Adrenal gland (tissue), 12 donors: ENCODE data around the gene TOR4A. TPM values are rescaled to one million over a fixed set of nuclear protein-coding genes. Genes with fewer than 3 reads are reported as not detected.

Experiments used
- DNase-seq, 7 donors: peaks; one replicate each; pipeline ENCODE4 v3.0.0-alpha.2; 2019 to 2020
- H3K27ac ChIP-seq, 5 donors: fragments of 200-600 bp; sonication (generic) in 4 of 5; 1 replicate in 3 of 5; 2 replicates in 2 of 5; pipeline versions ENCODE4 v1.5.1 to v1.8.0; 2016 to 2020; ENCODE audit warnings: mild to moderate bottlenecking in 1 of 5
- H3K27me3 ChIP-seq: fragments of 200-600 bp; 2 replicates; pipeline ENCODE4 v1.8.0; 2021
- H3K36me3 ChIP-seq, 2 donors: fragments of 200-600 bp; replicated peaks in 1 of 2; 1 replicate in 1 of 2; 2 replicates in 1 of 2; pipeline versions ENCODE4 v1.5.1 to v1.8.0; 2018 to 2022
- H3K4me1 ChIP-seq, 2 donors: fragments of 200-600 bp; replicated peaks in 1 of 2; 1 replicate in 1 of 2; 2 replicates in 1 of 2; pipeline versions ENCODE4 v1.5.1 to v1.8.0; 2018 to 2021
- H3K4me3 ChIP-seq, 4 donors: fragments of 200-600 bp; sonication (generic) in 3 of 4; one replicate each; pipeline ENCODE4 v1.5.1; 2016 to 2018
- H3K9me3 ChIP-seq, 3 donors: fragments of 200-600 bp; sonication (generic) in 1 of 3; replicated peaks in 1 of 3; 1 replicate in 2 of 3; 2 replicates in 1 of 3; pipeline versions ENCODE4 v1.5.1 to v1.8.0; 2016 to 2021
- CTCF ChIP-seq, 6 experiments: fragments of 450-650 bp in 4 of 6; fragments of 200-600 bp in 2 of 6; sonication (generic) in 1 of 6; IDR thresholded peaks; 1 replicate in 5 of 6; 2 replicates in 1 of 6; pipeline versions ENCODE4 v1.5.1 to v1.8.0; 2016 to 2021; ENCODE audit warnings: antibody characterized with exemption in 6 of 6, mild to moderate bottlenecking in 2 of 6, moderate library complexity in 1 of 6
- POLR2A ChIP-seq, 2 donors: fragments of 450-650 bp; IDR thresholded peaks; one replicate each; pipeline ENCODE4 v1.6.1; 2017; ENCODE audit warnings: antibody characterized with exemption in 2 of 2, mild to moderate bottlenecking in 2 of 2, moderate library complexity in 1 of 2
- WGBS, 4 donors: extraction: QIAGEN DNeasy Blood & Tissue Kit in 2 of 4; methylation state at CpG; one replicate each; pipeline versions ENCODE4 v1.1.5 to v1.1.7; 2013 to 2017; 5-methylcytosine and 5-hydroxymethylcytosine counted together
- intact Hi-C, 2 donors: fragments of 100-400 bp; cut with DNase I; formaldehyde crosslinking; loops; one replicate each; pipeline versions ENCODE4 v1.14.1 to v1.15.0; 2022 to 2023
- polyA plus RNA-seq, 3 donors: library from polyadenylated mRNA; stranded (reverse); fragments of 200-250 nt in 2 of 3; fragments of 350-450 nt in 1 of 3; fragmentation: Illumina TruSeq in 1 of 3; extraction: RNeasy Lipid Tissue Mini Kit (QIAGEN cat#74804) in 1 of 3; gene quantifications; one replicate each; pipeline ENCODE4 v1.2.3, GENCODE V29; 2013 to 2014
- total RNA-seq, 9 donors: library from RNA; depleted of rRNA in 4 of 9; stranded (reverse); fragments of >200 nt in 4 of 9; fragments of 120-200 nt in 1 of 9; fragmentation: NEBNext Ultra II Directional in 1 of 9; extraction: Animal tissue kit (Norgen Biotek cat#: 25700) in 1 of 9; gene quantifications; one replicate each; pipeline versions ENCODE4 v1.1.0 to v1.2.4, GENCODE V29; 2013 to 2023
- donor health status: healthy with polysubstance abuse.
- donor health status: Bipolar disorder and iron deficiency.
- donor health status: DM: yes; HTN: yes; CAD: no.
- donor health status: DM: no; HTN: no; CAD: no.
- donor health status: DM: no; HTN: no; CAD: no.
- donor health status: DM: yes; HTN: yes; CAD: no.

The TOR4A gene
- total and polyA plus RNA-seq, 12 donors = 0.49 to 21.5 (median 7.4) TPM

- intact Hi-C loops = no loop called here
- 0 to 2% (median 1%) methylated on average over 10 to 115 of the region's 115 CpGs for WGBS, 4 donors
- Histone ChIP-seq H3K27me3 (peaks cover 24% of the 10 kb centered on the region), H3K27ac (peak overlapping the region in 1 of 5 donors; percentile 57), H3K36me3 (no peaks in the 10 kb centered on the region), H3K9me3 (no peaks in the 10 kb centered on the region), H3K4me3 (peak overlapping the region in 1 of 4 donors; percentile 49), H3K4me1 (peaks cover 11 to 33% of the 10 kb centered on the region in 2 donors)
- peak in 2 of 7 donors; percentile 23 to 29 for DNase-seq
- TF ChIP-seq CTCF (IDR thresholded peaks at IDR 0.05) = peak in 2 of 6 experiments; percentile 18 to 20
- TF ChIP-seq POLR2A (IDR thresholded peaks at IDR 0.05) = no peak
Measured at GRCh38 chr9:137301081-137301947, 23.8 kb downstream of the TOR4A start.

GRCh38 chr9:137302118-137302448 is 24.6 kb downstream of the TOR4A start, which contains the start of gene NRARP:
NRARP (minus strand) TSS chr9:137302271; CDS start chr9:137301928, 343 bp downstream.
- Histone ChIP-seq H3K4me1 (peaks cover 7 to 37% of the 10 kb centered on the region in 2 donors), H3K4me3 (peak within 1 kb of the TSS in 1 of 4 donors; percentile 55), H3K27me3 (peaks cover 23% of the 10 kb centered on the region), H3K9me3 (no peaks in the 10 kb centered on the region), H3K36me3 (no peaks in the 10 kb centered on the region), H3K27ac (peak within 1 kb of the TSS in 1 of 5 donors; percentile 57)
- intact Hi-C loops = no loop called here
- 0 to 1% methylated on average over 51 to 60 of the region's 60 CpGs; no CpG with 5 or more reads in 2 of the 4 donors for WGBS, 4 donors
- DNase-seq = peak; percentile 77 to 91 (median 87)
- TF ChIP-seq POLR2A (IDR thresholded peaks at IDR 0.05) (peak; percentile 31 to 43), CTCF (IDR thresholded peaks at IDR 0.05) (no peak)

DNA sequence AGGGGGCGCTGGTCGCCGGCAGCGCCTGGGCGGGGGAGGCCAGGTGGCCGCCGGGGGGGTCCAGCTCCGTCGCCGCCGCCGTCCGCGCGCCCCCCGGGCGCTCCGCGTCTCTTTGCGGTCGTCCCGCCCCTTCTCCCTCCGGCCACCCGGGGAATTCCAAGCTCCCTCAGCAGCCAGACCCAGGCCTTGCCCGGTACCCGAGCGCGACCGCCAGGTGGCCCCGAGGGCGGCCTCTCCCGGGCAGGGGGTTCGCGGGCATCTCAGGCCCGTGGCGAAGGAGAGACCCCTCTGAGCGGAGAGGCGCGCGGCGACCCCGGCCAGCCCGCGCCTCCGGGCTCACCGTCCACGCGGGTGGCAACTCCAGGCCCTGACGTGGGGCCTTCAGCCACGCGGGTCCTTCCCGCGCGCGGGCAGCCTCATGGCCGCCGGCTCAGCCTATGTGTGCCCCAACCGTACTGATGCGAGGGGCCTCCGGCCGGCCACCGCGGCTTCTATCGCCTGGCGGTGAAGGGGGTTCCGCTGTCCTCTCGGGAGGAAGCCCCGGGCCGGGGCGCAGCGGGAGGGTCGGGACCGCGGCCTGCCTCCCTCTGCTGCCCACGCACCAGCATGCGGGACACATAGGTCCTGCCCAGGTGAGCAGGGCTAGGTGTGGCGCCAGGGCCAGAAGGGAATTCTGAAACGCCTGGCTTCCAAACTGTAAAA is 25.1 kb downstream of the TOR4A start:
- intact Hi-C loops = no loop called here
- Histone ChIP-seq H3K4me3 (peak overlapping the region in 1 of 4 donors; percentile 55), H3K36me3 (no peaks in the 10 kb centered on the region), H3K9me3 (no peaks in the 10 kb centered on the region), H3K4me1 (peaks cover 7 to 38% of the 10 kb centered on the region in 2 donors), H3K27me3 (peaks cover 27% of the 10 kb centered on the region), H3K27ac (peak overlapping the region in 1 of 5 donors; percentile 57)
- TF ChIP-seq CTCF (IDR thresholded peaks at IDR 0.05) (peak; percentile 12 to 55 (median 45)), POLR2A (IDR thresholded peaks at IDR 0.05) (no peak)
- DNase-seq = peak in 3 of 7 donors; percentile 50 to 62 (median 62)
- 9 to 50% (median 13%) methylated on average over 6 to 78 of the region's 78 CpGs for WGBS, 4 donors
